CD4-positive, alpha-beta memory T cell (primary cell): ENCODE results near the gene NRXN3. TPM values are rescaled to one million over a fixed set of nuclear protein-coding genes. Genes with fewer than 3 reads are reported as not detected.
"Not testable (repeated sequence)": the region's sequence is repeated elsewhere in the genome, so short reads cannot be mapped to it uniquely, and the experiment has no call there.

ENCODE experiments used
- CTCF ChIA-PET: fragments of 350-600 bp; sonication (Branson Sonifier 250); formaldehyde crosslinking; loops from one replicate; lab custom pipeline; 2021; ENCODE audit warnings: inconsistent platforms; ENCODE audit not compliant: partially characterized antibody; lab: Charles Lee
- POLR2A ChIA-PET: fragments of 350-600 bp; sonication (Branson Sonifier 250); formaldehyde crosslinking; loops from one replicate; lab custom pipeline; 2021; ENCODE audit not compliant: partially characterized antibody; lab: Charles Lee
- DNase-seq, 5 donors: peaks; one replicate each; pipeline versions ENCODE4 v3.0.0 to v3.0.0-alpha.2; 2020 to 2022; ENCODE audit warnings: mixed read lengths in 1 of 5
- H3K27ac ChIP-seq: one replicate; pipeline ENCODE4 v1.7.0; 2013; ENCODE audit warnings: low read depth, low read length
- H3K27me3 ChIP-seq: 2 replicates; pipeline ENCODE4 v1.7.0; 2013; ENCODE audit warnings: mild to moderate bottlenecking, low read length, moderate library complexity; ENCODE audit not compliant: insufficient read depth
- H3K36me3 ChIP-seq: 2 replicates; pipeline ENCODE4 v1.7.0; 2013; ENCODE audit warnings: mild to moderate bottlenecking, low read length, moderate library complexity; ENCODE audit not compliant: insufficient read depth
- H3K4me1 ChIP-seq: 2 replicates; pipeline ENCODE4 v1.7.0; 2013; ENCODE audit warnings: mild to moderate bottlenecking, low read length, moderate library complexity; ENCODE audit not compliant: insufficient read depth
- H3K4me3 ChIP-seq, 2 donors: one replicate each; pipeline ENCODE4 v1.7.0; 2013; ENCODE audit warnings: low read length in 2 of 2, mild to moderate bottlenecking in 1 of 2
- H3K9me3 ChIP-seq, 2 donors: one replicate each; pipeline ENCODE4 v1.7.0; 2013; ENCODE audit warnings: low read length in 2 of 2, control low read depth in 1 of 2; ENCODE audit not compliant: control insufficient read depth in 1 of 2
- H3K27ac Mint-ChIP-seq, 7 donors: one replicate each; pipeline ENCODE4 v1.8.0; 2020 to 2021; ENCODE audit warnings: mixed read lengths in 7 of 7, mild to moderate bottlenecking in 6 of 7, inconsistent platforms in 3 of 7, moderate library complexity in 3 of 7
- H3K27me3 Mint-ChIP-seq, 2 donors: one replicate each; pipeline ENCODE4 v1.8.0; 2020 to 2021; ENCODE audit warnings: mixed read lengths in 2 of 2
- H3K36me3 Mint-ChIP-seq, 2 donors: one replicate each; pipeline ENCODE4 v1.8.0; 2020 to 2021; ENCODE audit warnings: mixed read lengths in 2 of 2, inconsistent platforms in 1 of 2, mild to moderate bottlenecking in 1 of 2
- H3K4me1 Mint-ChIP-seq, 4 donors: one replicate each; pipeline ENCODE4 v1.8.0; 2020 to 2021; ENCODE audit warnings: mixed read lengths in 4 of 4, mild to moderate bottlenecking in 1 of 4
- H3K4me3 Mint-ChIP-seq, 8 donors: one replicate each; pipeline ENCODE4 v1.8.0; 2020 to 2021; ENCODE audit warnings: mixed read lengths in 8 of 8, mild to moderate bottlenecking in 7 of 8, moderate library complexity in 6 of 8, inconsistent platforms in 3 of 8
- H3K9me3 Mint-ChIP-seq, 8 donors: one replicate each; pipeline ENCODE4 v1.8.0; 2020 to 2021; ENCODE audit warnings: mixed read lengths in 8 of 8, mild to moderate bottlenecking in 5 of 8, inconsistent platforms in 3 of 8, moderate library complexity in 1 of 8
- intact Hi-C: fragments of 100-400 bp; cut with micrococcal nuclease; formaldehyde crosslinking; loops from one replicate; pipeline ENCODE4 v1.15.1; 2023
- polyA plus RNA-seq, 2 donors: library from polyadenylated mRNA; unstranded; fragments of 300-500 nt; fragmentation: Illumina TruSeq; gene quantifications; one replicate each; pipeline ENCODE4 v1.2.3, GENCODE V29; 2021
- total RNA-seq, 2 experiments: library from RNA; stranded (reverse); gene quantifications; one replicate each; pipeline ENCODE4 v1.2.3, GENCODE V29; 2021

The NRXN3 gene
- total and polyA plus RNA-seq, 4 experiments from 2014 or later = not detected

- Mint-ChIP-seq H3K36me3 (no peaks in the 10 kb centered on the region), H3K27me3 (peaks cover 0 to 1% of the 10 kb centered on the region in 2 donors), H3K27ac (no peak overlapping the region), H3K9me3 (peaks cover 0 to 2% (median 0%) of the 10 kb centered on the region in 8 donors), H3K4me1 (no peaks in the 10 kb centered on the region), H3K4me3 (no peak overlapping the region)
- CTCF ChIA-PET = no interaction called here
- Histone ChIP-seq H3K9me3 (no peaks in the 10 kb centered on the region), H3K4me3 (no peak overlapping the region), H3K27me3 (no peaks in the 10 kb centered on the region), H3K36me3 (no peaks in the 10 kb centered on the region), H3K27ac (no peak overlapping the region), H3K4me1 (no peaks in the 10 kb centered on the region)
- POLR2A ChIA-PET = no interaction called here
- DNase-seq = no peak
- intact Hi-C loops = no loop called here
These were observed 254.1 kb downstream of the NRXN3 start for GRCh38 chr14:78424311-78424710.

- H3K36me3 ChIP-seq = no peaks in the 10 kb centered on the region
- H3K36me3 Mint-ChIP-seq = no peaks in the 10 kb centered on the region
- ChIA-PET CTCF (no interaction called here), POLR2A (no interaction called here)
- no peak overlapping the region for H3K4me3 ChIP-seq
- no peaks in the 10 kb centered on the region for H3K4me1 Mint-ChIP-seq
- no peak for DNase-seq
- no peaks in the 10 kb centered on the region for H3K27me3 ChIP-seq
- H3K9me3 ChIP-seq = no peaks in the 10 kb centered on the region
- H3K4me3 Mint-ChIP-seq = no peak overlapping the region
- no peak overlapping the region for H3K27ac Mint-ChIP-seq
- intact Hi-C loops = no loop called here
- no peaks in the 10 kb centered on the region for H3K27me3 Mint-ChIP-seq
- H3K27ac ChIP-seq = no peak overlapping the region
- H3K4me1 ChIP-seq = no peaks in the 10 kb centered on the region
- H3K9me3 Mint-ChIP-seq = peaks cover 0 to 2% (median 0%) of the 10 kb centered on the region in 8 donors
These were observed 255.2 kb downstream of the NRXN3 start for GRCh38 chr14:78425330-78425729.

DNA sequence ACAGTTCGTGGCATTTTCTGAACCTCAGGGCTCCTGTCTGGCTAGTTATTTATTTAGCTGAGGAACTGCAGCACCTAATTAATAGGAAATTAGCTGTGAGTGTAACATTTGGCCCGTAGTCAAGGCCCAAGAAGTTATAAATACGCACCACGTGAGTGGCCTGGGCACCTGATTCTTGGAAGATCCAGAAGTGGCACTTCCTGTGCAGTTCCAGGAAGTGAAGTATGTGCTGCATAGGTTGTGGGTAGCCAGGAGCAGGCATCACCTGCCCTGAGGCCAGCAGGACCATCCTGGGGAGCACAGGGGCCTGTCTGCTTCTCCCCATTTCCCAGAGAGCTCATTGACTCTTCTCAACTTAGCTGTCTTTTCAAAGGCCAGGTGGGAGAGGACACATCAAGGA is 255.6 kb downstream of the NRXN3 start:
- Histone ChIP-seq H3K4me1 (no peaks in the 10 kb centered on the region), H3K36me3 (no peaks in the 10 kb centered on the region), H3K4me3 (no peak overlapping the region), H3K27ac (no peak overlapping the region), H3K27me3 (no peaks in the 10 kb centered on the region), H3K9me3 (no peaks in the 10 kb centered on the region)
- DNase-seq = no peak
- Mint-ChIP-seq H3K9me3 (peaks cover 0 to 2% (median 0%) of the 10 kb centered on the region in 8 donors), H3K36me3 (no peaks in the 10 kb centered on the region), H3K27me3 (no peaks in the 10 kb centered on the region), H3K4me3 (no peak overlapping the region), H3K27ac (no peak overlapping the region), H3K4me1 (no peaks in the 10 kb centered on the region)
- ChIA-PET POLR2A (no interaction called here), CTCF (no interaction called here)
- intact Hi-C loops = no loop called here

DNA sequence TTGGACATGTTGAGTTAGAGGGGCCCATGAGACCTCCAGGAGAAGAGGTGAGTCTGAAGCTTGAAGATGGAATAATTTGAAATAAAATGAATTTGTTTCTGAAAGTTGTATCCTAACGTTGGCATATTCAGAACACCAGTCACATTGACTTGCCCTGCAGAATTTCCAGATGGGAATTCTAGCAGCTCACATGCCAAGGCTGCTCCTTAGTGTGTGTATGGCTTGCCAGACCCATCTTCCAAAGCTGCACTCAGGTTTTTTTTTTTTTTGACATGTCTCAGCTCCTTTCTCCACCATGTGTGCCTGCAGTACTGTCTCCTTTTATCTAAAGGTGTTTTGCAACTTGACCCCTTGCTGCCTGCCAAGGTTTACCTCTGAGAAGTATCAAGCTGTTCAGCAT is 261.9 kb downstream of the NRXN3 start:
- Histone ChIP-seq H3K4me1 (no peaks in the 10 kb centered on the region), H3K4me3 (no peak overlapping the region), H3K27me3 (no peaks in the 10 kb centered on the region), H3K9me3 (no peaks in the 10 kb centered on the region), H3K27ac (no peak overlapping the region), H3K36me3 (no peaks in the 10 kb centered on the region)
- CTCF ChIA-PET = interaction anchor here (0.7 kb wide), 1 partner anchor 245 kb away, joined by 4 read pairs; no protein-coding TSS in a partner anchor
- peaks cover 0 to 8% (median 0%) of the 10 kb centered on the region in 8 donors for H3K9me3 Mint-ChIP-seq
- no peaks in the 10 kb centered on the region for H3K27me3 Mint-ChIP-seq
- no peak overlapping the region for H3K4me3 Mint-ChIP-seq
- intact Hi-C loops = no loop called here
- H3K27ac Mint-ChIP-seq = no peak overlapping the region
- H3K36me3 Mint-ChIP-seq = no peaks in the 10 kb centered on the region
- DNase-seq = no peak
- no peaks in the 10 kb centered on the region for H3K4me1 Mint-ChIP-seq
- POLR2A ChIA-PET = no interaction called here

GRCh38 chr14:78437448-78437847 is 267.3 kb downstream of the NRXN3 start:
- POLR2A ChIA-PET, DNase-seq, H3K36me3 Mint-ChIP-seq, H3K9me3 ChIP-seq, H3K4me3 ChIP-seq, H3K27ac ChIP-seq, H3K4me1 Mint-ChIP-seq, H3K4me1 ChIP-seq, H3K27ac Mint-ChIP-seq, H3K36me3 ChIP-seq, H3K27me3 Mint-ChIP-seq, H3K27me3 ChIP-seq, intact Hi-C loops, CTCF ChIA-PET, H3K9me3 Mint-ChIP-seq, H3K4me3 Mint-ChIP-seq: not testable (repeated sequence)

DNA sequence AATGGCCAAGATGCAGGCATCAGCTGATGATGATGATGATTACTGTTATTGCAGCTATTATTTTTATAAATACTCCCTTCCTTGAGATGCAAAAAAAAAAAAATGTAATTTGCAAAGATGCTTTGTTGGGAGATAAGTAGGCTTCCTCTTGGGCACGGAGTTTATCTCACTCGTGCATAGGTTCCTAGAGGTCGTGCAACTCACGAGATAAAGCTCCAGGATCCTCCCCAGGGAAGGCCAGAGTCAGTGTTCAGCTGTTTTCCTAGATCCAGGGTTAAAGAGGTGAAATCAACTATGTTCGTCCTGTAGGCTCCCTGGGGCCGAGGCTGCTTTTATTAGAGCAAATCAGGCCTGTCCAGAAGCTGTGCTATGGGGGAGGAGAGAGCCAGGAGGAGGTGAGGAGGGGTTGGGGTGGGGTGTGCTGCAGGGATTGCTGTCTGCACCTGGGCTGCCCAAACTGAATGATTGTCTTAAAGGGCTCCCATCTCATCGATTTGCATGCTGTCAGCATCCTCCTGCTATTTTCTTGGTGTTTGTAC is 270.3 kb downstream of the NRXN3 start:
- H3K27me3 Mint-ChIP-seq = peaks cover 0 to 2% of the 10 kb centered on the region in 2 donors
- no peaks in the 10 kb centered on the region for H3K36me3 ChIP-seq
- no peak overlapping the region for H3K27ac Mint-ChIP-seq
- ChIA-PET POLR2A (no interaction called here), CTCF (no interaction called here)
- H3K9me3 Mint-ChIP-seq = peaks cover 0 to 4% (median 0%) of the 10 kb centered on the region in 8 donors
- H3K4me1 Mint-ChIP-seq = no peaks in the 10 kb centered on the region
- H3K4me3 Mint-ChIP-seq = no peak overlapping the region
- intact Hi-C loops = no loop called here
- no peak for DNase-seq
- no peaks in the 10 kb centered on the region for H3K27me3 ChIP-seq
- no peaks in the 10 kb centered on the region for H3K36me3 Mint-ChIP-seq
- H3K4me3 ChIP-seq = no peak overlapping the region
- H3K4me1 ChIP-seq = no peaks in the 10 kb centered on the region
- no peaks in the 10 kb centered on the region for H3K9me3 ChIP-seq
- no peak overlapping the region for H3K27ac ChIP-seq

DNA sequence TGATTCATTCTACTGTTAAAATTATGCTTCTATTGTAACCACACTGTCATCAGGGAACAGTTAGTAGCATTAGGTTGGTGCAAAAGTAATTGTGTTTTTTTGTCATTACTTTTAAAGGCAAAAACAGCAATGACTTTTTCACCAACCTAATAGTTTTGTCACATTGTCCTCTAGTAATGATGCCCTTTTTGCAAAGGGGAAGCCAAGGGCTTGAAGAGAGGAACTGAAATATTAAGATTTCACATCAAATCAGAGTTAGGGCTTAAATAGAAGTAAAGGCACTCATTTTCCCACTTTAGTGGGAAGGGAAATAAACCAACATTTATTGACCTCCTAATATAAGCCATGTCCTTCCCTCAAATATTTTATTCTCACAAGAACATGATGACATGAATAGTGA is 273.7 kb downstream of the NRXN3 start:
- no peak overlapping the region for H3K27ac ChIP-seq
- H3K36me3 ChIP-seq = no peaks in the 10 kb centered on the region
- no peaks in the 10 kb centered on the region for H3K27me3 Mint-ChIP-seq
- peaks cover 0 to 4% (median 0%) of the 10 kb centered on the region in 8 donors for H3K9me3 Mint-ChIP-seq
- H3K4me3 Mint-ChIP-seq = no peak overlapping the region
- CTCF ChIA-PET = no interaction called here
- no peaks in the 10 kb centered on the region for H3K4me1 Mint-ChIP-seq
- no peak for DNase-seq
- H3K4me1 ChIP-seq = no peaks in the 10 kb centered on the region
- intact Hi-C loops = no loop called here
- H3K27me3 ChIP-seq = no peaks in the 10 kb centered on the region
- no peak overlapping the region for H3K4me3 ChIP-seq
- no peaks in the 10 kb centered on the region for H3K9me3 ChIP-seq
- no peaks in the 10 kb centered on the region for H3K36me3 Mint-ChIP-seq
- POLR2A ChIA-PET = no interaction called here
- H3K27ac Mint-ChIP-seq = no peak overlapping the region

- no peaks in the 10 kb centered on the region for H3K27me3 Mint-ChIP-seq
- Histone ChIP-seq H3K4me1 (no peaks in the 10 kb centered on the region), H3K36me3 (no peaks in the 10 kb centered on the region), H3K27ac (no peak overlapping the region), H3K9me3 (no peaks in the 10 kb centered on the region), H3K4me3 (no peak overlapping the region), H3K27me3 (no peaks in the 10 kb centered on the region)
- H3K4me1 Mint-ChIP-seq = no peaks in the 10 kb centered on the region
- DNase-seq = no peak
- H3K27ac Mint-ChIP-seq = no peak overlapping the region
- H3K36me3 Mint-ChIP-seq = no peaks in the 10 kb centered on the region
- ChIA-PET CTCF (no interaction called here), POLR2A (no interaction called here)
- no peak overlapping the region for H3K4me3 Mint-ChIP-seq
- intact Hi-C loops = no loop called here
- H3K9me3 Mint-ChIP-seq = peaks cover 0 to 4% (median 0%) of the 10 kb centered on the region in 8 donors
These were observed 275.1 kb downstream of the NRXN3 start for GRCh38 chr14:78445275-78445674.
